HepG2 (cell line): Measurements from ENCODE around the gene MAVS. TPM values are rescaled to one million over a fixed set of nuclear protein-coding genes. Genes with fewer than 3 reads are reported as not detected.

Experiments
- CBX1 ChIP-seq: IDR thresholded peaks from one replicate; pipeline ENCODE4 v1.6.1; 2016; ENCODE audit warnings: antibody characterized with exemption, low read depth
- CHD4 ChIP-seq: fragments of 200-600 bp; sonication (generic); IDR thresholded peaks from 2 replicates; pipeline ENCODE4 v1.7.0; 2017; ENCODE audit warnings: mild to moderate bottlenecking, low read length, borderline replicate concordance
- EED ChIP-seq: sonication (generic); formaldehyde crosslinking; IDR thresholded peaks from 2 replicates; pipeline ENCODE4 v1.5.0; 2020; ENCODE audit warnings: mild to moderate bottlenecking, missing genetic modification reagents
- EHMT2 ChIP-seq: fragments of 200-600 bp; sonication (generic); IDR thresholded peaks from 2 replicates; pipeline ENCODE4 v1.7.0; 2017; ENCODE audit warnings: antibody characterized with exemption, low read depth, low read length, borderline replicate concordance
- GMEB1 ChIP-seq: sonication (generic); formaldehyde crosslinking; IDR thresholded peaks from 2 replicates; pipeline ENCODE4 v1.5.1; 2020; ENCODE audit warnings: missing genetic modification reagents, mild to moderate bottlenecking, borderline replicate concordance
- KDM2A ChIP-seq: sonication (generic); formaldehyde crosslinking; IDR thresholded peaks from 2 replicates; pipeline ENCODE4 v1.4.0; 2020; ENCODE audit warnings: low read depth, missing genetic modification reagents, borderline replicate concordance
- MTF2 ChIP-seq: sonication (generic); formaldehyde crosslinking; IDR thresholded peaks from 2 replicates; pipeline ENCODE4 v1.5.0; 2020; ENCODE audit warnings: missing genetic modification reagents, borderline replicate concordance
- NFKBIZ ChIP-seq: IDR thresholded peaks from 2 replicates; pipeline ENCODE4 v1.6.1; 2018; ENCODE audit warnings: missing genetic modification reagents, missing compliant biosample characterization
- NPAS2 ChIP-seq: sonication (generic); formaldehyde crosslinking; IDR thresholded peaks from 2 replicates; pipeline ENCODE4 v1.8.0; 2022; ENCODE audit warnings: mild to moderate bottlenecking, missing genetic modification reagents, borderline replicate concordance
- SIN3A ChIP-seq: IDR thresholded peaks from 2 replicates; pipeline ENCODE4 v1.6.1; 2011; ENCODE audit warnings: low read depth, mild to moderate bottlenecking, control low read depth, low read length, borderline replicate concordance
- ZC3H4 ChIP-seq: sonication (generic); formaldehyde crosslinking; IDR thresholded peaks from 2 replicates; pipeline ENCODE4 v1.4.0; 2020; ENCODE audit warnings: missing genetic modification reagents, borderline replicate concordance
- ZFAT ChIP-seq: sonication (generic); formaldehyde crosslinking; conservative IDR thresholded peaks from 2 replicates; pipeline ENCODE4 v1.8.1; 2023; ENCODE audit warnings: missing genetic modification reagents, inconsistent platforms
- ZFP82 ChIP-seq: sonication (generic); formaldehyde crosslinking; IDR thresholded peaks from 2 replicates; pipeline ENCODE4 v1.5.1; 2020; ENCODE audit warnings: mild to moderate bottlenecking, missing genetic modification reagents, borderline replicate concordance
- ZIK1 ChIP-seq: sonication (generic); formaldehyde crosslinking; IDR thresholded peaks from 2 replicates; pipeline ENCODE4 v1.5.0; 2020; ENCODE audit warnings: mild to moderate bottlenecking, low read depth, missing genetic modification reagents, borderline replicate concordance
- ZNF18 ChIP-seq: sonication (generic); formaldehyde crosslinking; IDR thresholded peaks from 2 replicates; pipeline ENCODE4 v1.8.0; 2022; ENCODE audit warnings: mild to moderate bottlenecking, missing genetic modification reagents; ENCODE audit not compliant: insufficient replicate concordance
- ZNF20 ChIP-seq: sonication (generic); formaldehyde crosslinking; IDR thresholded peaks from 2 replicates; pipeline ENCODE4 v1.4.0; 2020; ENCODE audit warnings: mild to moderate bottlenecking, moderate library complexity, missing genetic modification reagents
- ZNF530 ChIP-seq: sonication (generic); formaldehyde crosslinking; IDR thresholded peaks from 2 replicates; pipeline ENCODE4 v1.5.0; 2020; ENCODE audit warnings: low read depth, mild to moderate bottlenecking, missing genetic modification reagents
- ZNF652 ChIP-seq: IDR thresholded peaks from 2 replicates; pipeline ENCODE4 v1.6.1; 2016; ENCODE audit warnings: low read depth, borderline replicate concordance
- ZNF703 ChIP-seq: sonication (generic); formaldehyde crosslinking; IDR thresholded peaks from 2 replicates; pipeline ENCODE4 v1.5.1; 2020; ENCODE audit warnings: missing genetic modification reagents, mild to moderate bottlenecking, moderate library complexity, borderline replicate concordance
- ZNF740 ChIP-seq: sonication (generic); formaldehyde crosslinking; IDR thresholded peaks from 2 replicates; pipeline ENCODE4 v1.4.0; 2020; ENCODE audit warnings: missing genetic modification reagents
- ZNF768 ChIP-seq: sonication (generic); formaldehyde crosslinking; IDR thresholded peaks from 2 replicates; pipeline ENCODE4 v1.4.0; 2020; ENCODE audit warnings: missing genetic modification reagents
- ZNF772 ChIP-seq: sonication (generic); formaldehyde crosslinking; IDR thresholded peaks from 2 replicates; pipeline ENCODE4 v1.5.0; 2020; ENCODE audit warnings: mild to moderate bottlenecking, missing genetic modification reagents
- ZNF784 ChIP-seq: sonication (generic); formaldehyde crosslinking; IDR thresholded peaks from 2 replicates; pipeline ENCODE4 v1.5.1; 2020; ENCODE audit warnings: missing genetic modification reagents, mild to moderate bottlenecking, borderline replicate concordance
- ZNF816 ChIP-seq: sonication (generic); formaldehyde crosslinking; IDR thresholded peaks from 2 replicates; pipeline ENCODE4 v1.8.0; 2022; ENCODE audit warnings: missing genetic modification reagents, mild to moderate bottlenecking, borderline replicate concordance
- ZNF878 ChIP-seq: sonication (generic); formaldehyde crosslinking; IDR thresholded peaks from 2 replicates; pipeline ENCODE4 v1.8.1; 2023; ENCODE audit warnings: mild to moderate bottlenecking, missing genetic modification reagents, moderate library complexity
- polyA plus RNA-seq, 8 experiments: library from polyadenylated mRNA; depleted of rRNA in 3 of 8; stranded (reverse) in 7 of 8; unstranded in 1 of 8; fragments of >200 nt; fragmentation: Illumina TruSeq in 4 of 8; extraction: Trizol in 4 of 8; gene quantifications; 2 replicates each; pipeline versions ENCODE4 v1.2.1 to v1.2.3, GENCODE V29; 2011 to 2016; ENCODE audit warnings: low read depth in 4 of 8, missing spikeins in 1 of 8, mixed read lengths in 1 of 8; ENCODE audit not compliant: insufficient read depth in 1 of 8
- total RNA-seq, 5 experiments: library from RNA; depleted of rRNA; stranded (reverse); fragments of >200 nt; fragmentation: Illumina TruSeq; extraction: Trizol; gene quantifications; 2 replicates each; pipeline ENCODE4 v1.2.3, GENCODE V29; 2016; ENCODE audit warnings: low read depth in 1 of 5

The MAVS gene
- total and polyA plus RNA-seq, 2 of the 13 experiments (the other 11 are each of a cell fraction or from before 2014, with no cell fraction given): 27.3 to 36.6 TPM

GRCh38 chr20:3888622-3889488 is 42.2 kb downstream of the MAVS start, which contains the start of gene PANK2 (continued):
- TF ChIP-seq ZNF652 (CRISPR knock-in tag) (no peak), CBX1 (no peak), CHD4 (no peak), ZNF772 (CRISPR knock-in tag) (peak; percentile 89), ZNF768 (CRISPR knock-in tag) (peak; percentile 78), ZIK1 (CRISPR knock-in tag) (no peak), MTF2 (CRISPR knock-in tag) (no peak; the same call in 1 of the 2 replicates), ZNF530 (no peak), KDM2A (CRISPR knock-in tag) (peak; percentile 99), SIN3A (peak; percentile 64; the same call in 1 of the 2 replicates), NPAS2 (no peak), ZNF703 (CRISPR knock-in tag) (no peak), ZFP82 (peak; percentile 92; the same call in 1 of the 2 replicates), ZNF740 (CRISPR knock-in tag) (peak; percentile 82; the same call in 1 of the 2 replicates), ZFAT (CRISPR knock-in tag) (no peak), ZNF816 (CRISPR knock-in tag) (peak; percentile 91), NFKBIZ (CRISPR knock-in tag) (peak; percentile 60; the same call in 1 of the 2 replicates), ZNF878 (CRISPR knock-in tag) (no peak), ZNF18 (CRISPR knock-in tag) (peak; percentile 97), ZNF784 (CRISPR knock-in tag) (peak; percentile 85; the same call in 1 of the 2 replicates), EHMT2 (no peak), GMEB1 (CRISPR knock-in tag) (peak; percentile 74), ZNF20 (CRISPR knock-in tag) (peak; percentile 88; the same call in 1 of the 2 replicates), ZC3H4 (CRISPR knock-in tag) (peak; percentile 69; the same call in 1 of the 2 replicates), EED (CRISPR knock-in tag) (0 out of 2 replicates have a peak, but pooled peaks have one; percentile 39)
